ENCODE data around the gene BICD2.

- no peak for TF ChIP-seq MAZ (CRISPR knock-in tag; conservative IDR thresholded peaks at IDR 0.05 in 1 of 2, IDR thresholded peaks at IDR 0.05 in 1 of 2)
- no peak for TF ChIP-seq NBN (IDR thresholded peaks at IDR 0.05; ENCODE audit: low read depth)
- TF ChIP-seq BACH1 (tag; IDR thresholded peaks at IDR 0.05) = no peak
- no peak for TF ChIP-seq CREB1 (IDR thresholded peaks at IDR 0.05)
- TF ChIP-seq CREB1 (CRISPR knock-in tag; IDR thresholded peaks at IDR 0.05) = no peak
- no peak for TF ChIP-seq NFATC3 (IDR thresholded peaks at IDR 0.05)
- no peak for TF ChIP-seq NFYB (IDR thresholded peaks at IDR 0.05; ENCODE audit: extremely low read depth, insufficient read length)
- no peak for TF ChIP-seq CTCF (IDR thresholded peaks at IDR 0.05 in 2 of 3, conservative IDR thresholded peaks at IDR 0.05 in 1 of 3; ENCODE audit: insufficient read depth in 2 of 3, low read depth in 1 of 3, low read length in 3 of 3)
- no peak for TF ChIP-seq L3MBTL2 (IDR thresholded peaks at IDR 0.05)
- no peak for TF ChIP-seq NRF1 (conservative IDR thresholded peaks at IDR 0.05 in 1 of 2, IDR thresholded peaks at IDR 0.05 in 1 of 2)
- TF ChIP-seq EP400 (IDR thresholded peaks at IDR 0.05) = no peak
- no peak for TF ChIP-seq NR2C1 (IDR thresholded peaks at IDR 0.05)
- TF ChIP-seq NR2C1 (tag; IDR thresholded peaks at IDR 0.05) = no peak
- no peak for TF ChIP-seq STAT6 (CRISPR knock-in tag; IDR thresholded peaks at IDR 0.05)
- TF ChIP-seq REST (IDR thresholded peaks at IDR 0.05; ENCODE audit: borderline replicate concordance) = no peak
- no peak for TF ChIP-seq REST (CRISPR knock-in tag; IDR thresholded peaks at IDR 0.05; ENCODE audit: low read depth)
Measured at GRCh38 chr9:92804727-92805126, 40.1 kb upstream of the BICD2 start.
